ENCODE results near the gene TGM4. TPM values are rescaled to one million over a fixed set of nuclear protein-coding genes. Genes with fewer than 3 reads are reported as not detected.

The TGM4 gene
- total and polyA plus RNA-seq, 9 of the 15 experiments (the other 6 are each of a cell fraction or from before 2014, with no cell fraction given): not detected

GRCh38 chr3:44842376-44842775, 32.0 kb upstream of the TGM4 start (continued):
- TF ChIP-seq, protein P1, sequence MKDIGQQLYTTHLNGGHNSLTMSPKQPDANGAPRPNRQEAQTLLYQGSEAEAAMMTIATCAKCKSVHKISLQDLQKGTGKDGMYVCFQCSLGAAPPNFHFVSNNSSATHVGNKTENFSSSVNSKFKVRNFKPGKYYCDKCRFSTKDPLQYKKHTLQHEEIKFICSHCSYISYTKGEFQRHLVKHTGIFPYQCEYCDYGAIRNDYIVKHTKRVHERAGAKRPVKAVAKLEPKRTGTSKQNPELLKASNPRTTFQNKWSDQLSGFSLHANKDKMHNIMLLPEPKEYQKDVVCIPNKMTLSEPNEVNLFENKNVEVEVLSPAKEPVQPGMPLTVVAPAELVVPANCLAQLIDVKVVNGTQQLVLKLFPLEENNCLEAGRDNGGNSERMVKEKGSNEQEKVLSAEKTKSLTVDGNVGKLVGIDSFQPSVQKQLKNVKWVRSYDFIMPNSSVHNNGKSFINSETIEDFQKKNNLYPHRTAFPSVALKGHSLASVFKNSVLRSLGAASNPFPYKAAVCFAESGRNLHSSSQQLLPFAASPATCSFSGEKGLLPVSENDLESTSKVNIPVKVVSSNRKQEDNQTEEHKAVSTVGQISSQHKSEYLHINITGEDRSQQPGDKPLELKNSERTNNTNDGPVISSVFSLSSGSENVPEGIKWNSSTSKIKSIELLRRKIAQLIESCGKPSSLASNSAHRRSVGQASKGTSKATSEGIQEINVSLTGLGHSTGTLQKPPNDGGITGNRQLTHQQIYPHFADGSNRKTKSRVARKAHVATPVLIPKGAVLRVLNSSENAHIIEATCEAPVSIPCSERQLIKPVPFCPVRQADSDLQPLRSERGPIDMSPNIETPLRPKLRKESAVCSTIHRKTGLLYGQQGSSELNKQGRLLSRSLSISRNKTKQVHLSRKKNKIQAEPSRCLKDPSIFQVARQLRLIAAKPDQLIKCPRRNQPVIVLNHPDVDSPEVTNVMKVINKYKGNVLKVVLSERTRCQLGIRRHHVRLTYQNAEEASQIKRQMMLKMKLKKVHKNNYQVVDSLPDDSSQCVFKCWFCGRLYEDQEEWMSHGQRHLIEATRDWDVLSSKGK (CRISPR knock-in tag; IDR thresholded peaks at IDR 0.05): no peak
- no peak for TF ChIP-seq HNRNPK (IDR thresholded peaks at IDR 0.05; ENCODE audit: low read depth, low read length, poor library complexity, severe bottlenecking)
- TF ChIP-seq ZNF551 (CRISPR knock-in tag; IDR thresholded peaks at IDR 0.05): no peak
- no peak for TF ChIP-seq NR3C1 (CRISPR knock-in tag; IDR thresholded peaks at IDR 0.05)
- TF ChIP-seq, protein P2, sequence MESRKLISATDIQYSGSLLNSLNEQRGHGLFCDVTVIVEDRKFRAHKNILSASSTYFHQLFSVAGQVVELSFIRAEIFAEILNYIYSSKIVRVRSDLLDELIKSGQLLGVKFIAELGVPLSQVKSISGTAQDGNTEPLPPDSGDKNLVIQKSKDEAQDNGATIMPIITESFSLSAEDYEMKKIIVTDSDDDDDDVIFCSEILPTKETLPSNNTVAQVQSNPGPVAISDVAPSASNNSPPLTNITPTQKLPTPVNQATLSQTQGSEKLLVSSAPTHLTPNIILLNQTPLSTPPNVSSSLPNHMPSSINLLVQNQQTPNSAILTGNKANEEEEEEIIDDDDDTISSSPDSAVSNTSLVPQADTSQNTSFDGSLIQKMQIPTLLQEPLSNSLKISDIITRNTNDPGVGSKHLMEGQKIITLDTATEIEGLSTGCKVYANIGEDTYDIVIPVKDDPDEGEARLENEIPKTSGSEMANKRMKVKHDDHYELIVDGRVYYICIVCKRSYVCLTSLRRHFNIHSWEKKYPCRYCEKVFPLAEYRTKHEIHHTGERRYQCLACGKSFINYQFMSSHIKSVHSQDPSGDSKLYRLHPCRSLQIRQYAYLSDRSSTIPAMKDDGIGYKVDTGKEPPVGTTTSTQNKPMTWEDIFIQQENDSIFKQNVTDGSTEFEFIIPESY (CRISPR knock-in tag; IDR thresholded peaks at IDR 0.05): no peak
- TF ChIP-seq PRMT5 (CRISPR knock-in tag; IDR thresholded peaks at IDR 0.05): no peak
- TF ChIP-seq ZNF232 (CRISPR knock-in tag; IDR thresholded peaks at IDR 0.05): no peak
